GM23338 (cell line): Measurements from ENCODE around the gene KRTAP6-1. TPM values are rescaled to one million over a fixed set of nuclear protein-coding genes. Genes with fewer than 3 reads are reported as not detected.

Experiments used
- ATAC-seq: fragments of 200-7000 bp; cut with Tn5 transposase; 3 replicates; pipeline ENCODE4 v1.9.1; 2020
- DNase-seq: peaks from one replicate; pipeline ENCODE4 v3.0.0-alpha.2; 2015; ENCODE audit warnings: low spot score
- H2AFZ ChIP-seq: fragments of 200-600 bp; sonication (generic); 2 replicates; pipeline ENCODE4 v1.8.0; 2016; ENCODE audit warnings: antibody characterized with exemption, mild to moderate bottlenecking, moderate library complexity
- H3F3A ChIP-seq: fragments of 200-600 bp; sonication (generic); replicated peaks from 2 replicates; pipeline ENCODE4 v1.8.0; 2017; ENCODE audit warnings: antibody characterized with exemption, mixed run types, low read depth
- H3K27ac ChIP-seq: fragments of 200-600 bp; sonication (generic); 2 replicates; pipeline ENCODE4 v1.6.1; 2016; ENCODE audit warnings: low read depth
- H3K27me3 ChIP-seq: fragments of 200-600 bp; sonication (generic); 2 replicates; pipeline ENCODE4 v1.8.0; 2016; ENCODE audit warnings: mild to moderate bottlenecking, mixed run types, moderate library complexity; ENCODE audit not compliant: insufficient read depth
- H3K36me3 ChIP-seq: fragments of 200-600 bp; sonication (generic); 2 replicates; pipeline ENCODE4 v1.8.0; 2016; ENCODE audit warnings: mild to moderate bottlenecking; ENCODE audit not compliant: insufficient read depth
- H3K4me1 ChIP-seq: fragments of 200-600 bp; sonication (generic); 2 replicates; pipeline ENCODE4 v1.8.0; 2016; ENCODE audit warnings: mild to moderate bottlenecking, moderate library complexity; ENCODE audit not compliant: insufficient read depth
- H3K4me2 ChIP-seq: fragments of 200-600 bp; sonication (generic); 2 replicates; pipeline ENCODE4 v1.7.1; 2017; ENCODE audit warnings: mixed run types
- H3K4me3 ChIP-seq: fragments of 200-600 bp; sonication (generic); 2 replicates; pipeline ENCODE4 v1.6.1; 2016; ENCODE audit warnings: mixed run types
- H3K79me2 ChIP-seq: fragments of 200-600 bp; sonication (generic); replicated peaks from 2 replicates; pipeline ENCODE4 v1.8.0; 2017; ENCODE audit warnings: mild to moderate bottlenecking; ENCODE audit not compliant: insufficient read depth
- H3K9me2 ChIP-seq: fragments of 200-600 bp; sonication (generic); 2 replicates; pipeline ENCODE4 v1.8.0; 2017; ENCODE audit not compliant: insufficient read depth
- H4K20me1 ChIP-seq: fragments of 200-600 bp; sonication (generic); replicated peaks from 2 replicates; pipeline ENCODE4 v1.8.0; 2017; ENCODE audit warnings: mild to moderate bottlenecking; ENCODE audit not compliant: insufficient read depth
- H3K27ac Mint-ChIP-seq: 2 replicates; pipeline ENCODE4 v1.8.0; 2020; ENCODE audit warnings: inconsistent platforms, mild to moderate bottlenecking, moderate library complexity, mixed read lengths
- H3K27me3 Mint-ChIP-seq: 3 replicates; pipeline ENCODE4 v1.8.0; 2022; ENCODE audit warnings: low read depth, mild to moderate bottlenecking, moderate library complexity, mixed read lengths, inconsistent platforms; ENCODE audit not compliant: insufficient read depth, poor library complexity
- H3K36me3 Mint-ChIP-seq: 3 replicates; pipeline ENCODE4 v1.8.0; 2021; ENCODE audit warnings: low read depth, mild to moderate bottlenecking, inconsistent platforms, moderate library complexity, mixed read lengths
- H3K4me1 Mint-ChIP-seq: 3 replicates; pipeline ENCODE4 v1.8.0; 2020; ENCODE audit warnings: mild to moderate bottlenecking, inconsistent platforms, mixed read lengths
- H3K4me3 Mint-ChIP-seq: 3 replicates; pipeline ENCODE4 v1.8.0; 2021; ENCODE audit warnings: moderate library complexity, mild to moderate bottlenecking, inconsistent platforms, mixed read lengths
- H3K9me3 Mint-ChIP-seq: 3 replicates; pipeline ENCODE4 v1.8.0; 2020; ENCODE audit warnings: moderate library complexity, mild to moderate bottlenecking, inconsistent platforms, mixed read lengths
- CREB1 ChIP-seq: fragments of 250-450 bp; sonication (Bioruptor Pico); IDR thresholded peaks from 2 replicates; pipeline ENCODE4 v1.5.0; 2020; ENCODE audit warnings: low read depth, mild to moderate bottlenecking, moderate library complexity
- EZH2phosphoT487 ChIP-seq: fragments of 200-600 bp; sonication (generic); IDR thresholded peaks from one replicate; pipeline ENCODE4 v1.8.1; 2018; ENCODE audit warnings: antibody characterized with exemption; ENCODE audit not compliant: unreplicated experiment
- JUNB ChIP-seq: IDR thresholded peaks from one replicate; pipeline ENCODE4 v1.6.1; 2016; ENCODE audit warnings: antibody characterized with exemption; ENCODE audit not compliant: unreplicated experiment
- NANOG ChIP-seq: IDR thresholded peaks from 2 replicates; pipeline ENCODE4 v1.6.1; 2016; ENCODE audit warnings: antibody characterized with exemption, borderline replicate concordance
- POLR2AphosphoS5 ChIP-seq: IDR thresholded peaks from 2 replicates; pipeline ENCODE4 v1.6.1; 2016; ENCODE audit warnings: antibody characterized with exemption, low read depth
- STAT1 ChIP-seq: IDR thresholded peaks from one replicate; pipeline ENCODE4 v1.6.1; 2016; ENCODE audit warnings: antibody characterized with exemption; ENCODE audit not compliant: unreplicated experiment
- ZNF114 ChIP-seq: fragments of 250-450 bp; sonication (Bioruptor Pico); IDR thresholded peaks from 2 replicates; pipeline ENCODE4 v1.5.0; 2020; ENCODE audit warnings: mild to moderate bottlenecking, moderate library complexity
- ZNF462 ChIP-seq: fragments of 250-450 bp; sonication (Bioruptor Pico); IDR thresholded peaks from 2 replicates; pipeline ENCODE4 v1.5.0; 2020; ENCODE audit warnings: mild to moderate bottlenecking, moderate library complexity
- polyA plus RNA-seq: library from polyadenylated mRNA; unstranded; fragments of >200 nt; fragmentation: Nextera tagmentation; extraction: Ambion mirVana; gene quantifications from 2 replicates; pipeline ENCODE4 v1.2.1, GENCODE V29; 2016
- total RNA-seq: library from RNA; depleted of rRNA; stranded (reverse); fragments of >200 nt; shearing (Covaris generic); gene quantifications from 2 replicates; pipeline ENCODE4 v1.2.3, GENCODE V29; 2014

Gene KRTAP6-1
- total and polyA plus RNA-seq, 2 experiments from 2014 or later: not detected

- TF ChIP-seq ZNF462 (CRISPR knock-in tag) (no peak), CREB1 (CRISPR knock-in tag) (no peak), POLR2AphosphoS5 (no peak), ZNF114 (CRISPR knock-in tag) (no peak), EZH2phosphoT487 (no peak)
Observed at GRCh38 chr21:30580132-30580531, 33.6 kb downstream of the KRTAP6-1 start (continued).

- Mint-ChIP-seq H3K4me1 (no peaks in the 10 kb centered on the region), H3K36me3 (no peaks in the 10 kb centered on the region), H3K9me3 (no peaks in the 10 kb centered on the region), H3K4me3 (no peak overlapping the region), H3K27me3 (no peaks in the 10 kb centered on the region), H3K27ac (no peak overlapping the region)
- no peaks in the 10 kb centered on the region for H3F3A ChIP-seq
- no peaks in the 10 kb centered on the region for H4K20me1 ChIP-seq
- peaks cover 5% of the 10 kb centered on the region; the same call in 1 of the 2 replicates for H3K9me2 ChIP-seq
- no peak overlapping the region for H3K27ac ChIP-seq
- H3K27me3 ChIP-seq: no peaks in the 10 kb centered on the region
- no peak for ATAC-seq
- peak; percentile 15 for DNase-seq
- 0 out of 2 replicates have a peak overlapping the region, but pooled peaks have one; percentile 3 for H2AFZ ChIP-seq
- H3K79me2 ChIP-seq: no peaks in the 10 kb centered on the region
- no peaks in the 10 kb centered on the region for H3K36me3 ChIP-seq
- H3K4me1 ChIP-seq: no peaks in the 10 kb centered on the region
- H3K4me2 ChIP-seq: no peak overlapping the region
- H3K4me3 ChIP-seq: no peak overlapping the region
- TF ChIP-seq STAT1 (no peak), ZNF114 (CRISPR knock-in tag) (no peak), NANOG (no peak), ZNF462 (CRISPR knock-in tag) (no peak), JUNB (no peak), CREB1 (CRISPR knock-in tag) (no peak)
Observed at GRCh38 chr21:30579346-30579745, 34.4 kb downstream of the KRTAP6-1 start.
